Measurements from ENCODE around the gene EHMT1.
A peak's percentile ranks its signal among the peaks of the same experiment; 100 is the strongest.

The EHMT1 gene

GRCh38 chr9:137647096-137647714, 28.4 kb downstream of the EHMT1 start:
- DNase-seq = no peak

GRCh38 chr9:137648396-137648795, 29.6 kb downstream of the EHMT1 start:
- no peak for DNase-seq

- no peak for DNase-seq
Observed at GRCh38 chr9:137649553-137649952, 30.7 kb downstream of the EHMT1 start.

GRCh38 chr9:137650259-137650658, 31.5 kb downstream of the EHMT1 start:
- DNase-seq = no peak

GRCh38 chr9:137650779-137651178, 32.0 kb downstream of the EHMT1 start:
- DNase-seq = no peak

GRCh38 chr9:137656416-137656815, 37.6 kb downstream of the EHMT1 start:
- DNase-seq = no peak

- DNase-seq = no peak
Observed at GRCh38 chr9:137657606-137658005, 38.8 kb downstream of the EHMT1 start.

GRCh38 chr9:137658781-137659180, 40.0 kb downstream of the EHMT1 start:
- DNase-seq = no peak

GRCh38 chr9:137660144-137660543, 41.3 kb downstream of the EHMT1 start:
- DNase-seq = no peak

GRCh38 chr9:137663584-137663983, 44.8 kb downstream of the EHMT1 start:
- no peak for DNase-seq

GRCh38 chr9:137664676-137665075, 45.9 kb downstream of the EHMT1 start:
- no peak for DNase-seq

GRCh38 chr9:137665226-137665625, 46.4 kb downstream of the EHMT1 start:
- DNase-seq = no peak

GRCh38 chr9:137665697-137666512, 47.1 kb downstream of the EHMT1 start:
- no peak for DNase-seq

GRCh38 chr9:137666513-137666822, 47.7 kb downstream of the EHMT1 start:
- no peak for DNase-seq

- no peak for DNase-seq
Observed at GRCh38 chr9:137666955-137667670, 48.3 kb downstream of the EHMT1 start.

- no peak for DNase-seq
Observed at GRCh38 chr9:137668203-137668602, 49.4 kb downstream of the EHMT1 start.

GRCh38 chr9:137669261-137669672, 50.5 kb downstream of the EHMT1 start:
- DNase-seq = no peak

GRCh38 chr9:137670391-137671195, 51.8 kb downstream of the EHMT1 start:
- DNase-seq = no peak

- DNase-seq = no peak
Observed at GRCh38 chr9:137671196-137671538, 52.4 kb downstream of the EHMT1 start.

- no peak for DNase-seq
Observed at GRCh38 chr9:137671721-137672120, 52.9 kb downstream of the EHMT1 start.

- peak; percentile 16 for DNase-seq
Observed at GRCh38 chr9:137672907-137673791, 54.3 kb downstream of the EHMT1 start.

- DNase-seq = no peak
Observed at GRCh38 chr9:137673886-137674285, 55.1 kb downstream of the EHMT1 start.
